H1 (cell line): ENCODE results near the gene LMNA.

Source experiments
- CHD2 ChIP-seq: IDR thresholded peaks from 2 replicates; pipeline ENCODE4 v1.6.1; 2012; ENCODE audit warnings: low read length, improper control_type of control experiment
- CTCF ChIP-seq, 3 experiments: IDR thresholded peaks; 1 replicate in 2 of 3; 2 replicates in 1 of 3; pipeline versions ENCODE4 v1.5.1 to v1.6.1; 2011; ENCODE audit warnings: low read length in 3 of 3, mild to moderate bottlenecking in 3 of 3, inconsistent platforms in 2 of 3, low read depth in 1 of 3, moderate library complexity in 1 of 3; ENCODE audit not compliant: insufficient read depth in 1 of 3; ENCODE audit errors: control extremely low read depth in 1 of 3
- EGR1 ChIP-seq: IDR thresholded peaks from 2 replicates; pipeline ENCODE4 v1.6.1; 2011; ENCODE audit warnings: low read depth, low read length, borderline replicate concordance
- EP300 ChIP-seq, 2 experiments: IDR thresholded peaks; 1 replicate in 1 of 2; 2 replicates in 1 of 2; pipeline ENCODE4 v1.6.1; 2011 to 2012; ENCODE audit warnings: low read depth in 2 of 2, low read length in 2 of 2, mild to moderate bottlenecking in 2 of 2, borderline replicate concordance in 1 of 2, inconsistent platforms in 1 of 2, moderate library complexity in 1 of 2
- EZH2 ChIP-seq: fragments of 200-600 bp; sonication (generic); IDR thresholded peaks from 2 replicates; pipeline ENCODE4 v1.7.1; 2012; ENCODE audit warnings: low read depth, mild to moderate bottlenecking, moderate library complexity, low read length, inconsistent platforms; ENCODE audit not compliant: severe bottlenecking
- GABPA ChIP-seq: IDR thresholded peaks from 2 replicates; pipeline ENCODE4 v1.6.1; 2011; ENCODE audit warnings: mild to moderate bottlenecking, low read length, moderate library complexity, borderline replicate concordance; ENCODE audit not compliant: insufficient read depth
- POLR2A ChIP-seq, 2 experiments: IDR thresholded peaks; 1 replicate in 1 of 2; 2 replicates in 1 of 2; pipeline ENCODE4 v1.6.1; 2011; ENCODE audit warnings: low read depth in 2 of 2, low read length in 2 of 2, mild to moderate bottlenecking in 2 of 2; ENCODE audit errors: control extremely low read depth in 1 of 2
- RFX5 ChIP-seq: IDR thresholded peaks from 2 replicates; pipeline ENCODE4 v1.6.1; 2011; ENCODE audit warnings: low read depth, low read length, improper control_type of control experiment, borderline replicate concordance
- YY1 ChIP-seq: IDR thresholded peaks from 2 replicates; pipeline ENCODE4 v1.6.1; 2011; ENCODE audit warnings: low read depth, mild to moderate bottlenecking, low read length
- TF ChIP-seq, protein P1 (sequence below): IDR thresholded peaks from 2 replicates; pipeline ENCODE4 v1.6.1; 2012; ENCODE audit warnings: inconsistent platforms

GRCh38 chr1:156140879-156141707 lies 26.6 kb downstream of the LMNA start:
- TF ChIP-seq CHD2, result no peak
- no peak for TF ChIP-seq EGR1
- TF ChIP-seq, protein P1, sequence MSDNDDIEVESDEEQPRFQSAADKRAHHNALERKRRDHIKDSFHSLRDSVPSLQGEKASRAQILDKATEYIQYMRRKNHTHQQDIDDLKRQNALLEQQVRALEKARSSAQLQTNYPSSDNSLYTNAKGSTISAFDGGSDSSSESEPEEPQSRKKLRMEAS, result peak; percentile 30
- TF ChIP-seq GABPA, result no peak
- peak; percentile 93 to 99 (median 98) for TF ChIP-seq CTCF (IDR thresholded peaks at IDR 0.05; ENCODE audit: control extremely low read depth in 1 of 3, insufficient read depth in 1 of 3, low read depth in 1 of 3, low read length in 3 of 3)
- no peak for TF ChIP-seq RFX5
- no peak for TF ChIP-seq EP300 (IDR thresholded peaks at IDR 0.05; ENCODE audit: borderline replicate concordance in 1 of 2, low read depth in 2 of 2, low read length in 2 of 2)
- TF ChIP-seq EZH2, result no peak
- TF ChIP-seq YY1, result peak; percentile 46; the same call in 1 of the 2 replicates
- no peak for TF ChIP-seq POLR2A (IDR thresholded peaks at IDR 0.05; ENCODE audit: control extremely low read depth in 1 of 2, low read depth in 2 of 2, low read length in 2 of 2)
